SK-N-SH (cell line): ENCODE results near the gene KCNG4. TPM values are rescaled to one million over a fixed set of nuclear protein-coding genes. Genes with fewer than 3 reads are reported as not detected.

Source experiments
- CTCF ChIA-PET: fragments of 300-600, 350-600 bp; formaldehyde crosslinking; extraction: SDS; loops from one replicate; lab custom pipeline; 2021; lab: Yijun Ruan, JAX
- POLR2A ChIA-PET: fragments of 350-600 bp; sonication (Branson Sonifier 250); formaldehyde crosslinking; extraction: SDS; loops from one replicate; lab custom pipeline; 2020; ENCODE audit warnings: antibody characterized with exemption, inconsistent platforms; lab: Yijun Ruan, JAX
- DNase-seq: peaks from one replicate; pipeline ENCODE4 v3.0.0; 2012
- H2AFZ ChIP-seq: fragments of 200-600 bp; sonication (generic); 2 replicates; pipeline ENCODE4 v1.8.1; 2016; ENCODE audit warnings: antibody characterized with exemption, mild to moderate bottlenecking, low read depth
- H3F3A ChIP-seq: fragments of 200-600 bp; sonication (generic); replicated peaks from 2 replicates; pipeline ENCODE3; 2016; ENCODE audit warnings: antibody characterized with exemption, mild to moderate bottlenecking; ENCODE audit not compliant: insufficient read depth
- H3K27ac ChIP-seq, 2 experiments: fragments of 200-500 bp in 1 of 2; fragments of 200-600 bp in 1 of 2; sonication (Bioruptor generic) in 1 of 2; sonication (generic), shearing (Covaris generic) in 1 of 2; 2 replicates each; pipeline versions ENCODE4 v1.5.1 to v1.6.1; 2014 to 2016; ENCODE audit warnings: low read depth in 2 of 2, inconsistent platforms in 1 of 2, low read length in 1 of 2, mild to moderate bottlenecking in 1 of 2, mixed read lengths in 1 of 2
- H3K27me3 ChIP-seq: fragments of 200-600 bp; sonication (generic), shearing (Covaris generic); 2 replicates; pipeline ENCODE4 v1.6.1; 2016; ENCODE audit warnings: mixed run types; ENCODE audit not compliant: insufficient read depth
- H3K36me3 ChIP-seq, 2 experiments: fragments of 200-500 bp in 1 of 2; fragments of 200-600 bp in 1 of 2; sonication (Bioruptor generic) in 1 of 2; sonication (generic) in 1 of 2; replicated peaks in 1 of 2; 2 replicates each; pipeline versions ENCODE3 to v1.5.1; 2014 to 2016; ENCODE audit warnings: low read length in 1 of 2, mild to moderate bottlenecking in 1 of 2; ENCODE audit not compliant: insufficient read depth in 2 of 2, control insufficient read depth in 1 of 2
- H3K4me1 ChIP-seq, 2 experiments: fragments of 200-500 bp in 1 of 2; fragments of 200-600 bp in 1 of 2; sonication (Bioruptor generic) in 1 of 2; sonication (generic), shearing (Covaris generic) in 1 of 2; 2 replicates each; pipeline versions ENCODE4 v1.5.1 to v1.6.1; 2014 to 2016; ENCODE audit warnings: low read depth in 1 of 2, low read length in 1 of 2, mixed run types in 1 of 2; ENCODE audit not compliant: insufficient read depth in 2 of 2, control insufficient read depth in 1 of 2
- H3K4me2 ChIP-seq: fragments of 200-600 bp; sonication (generic), shearing (Covaris generic); 2 replicates; pipeline ENCODE4 v1.6.1; 2017; ENCODE audit warnings: mixed run types
- H3K4me3 ChIP-seq, 2 experiments: fragments of 200-500 bp in 1 of 2; fragments of 200-600 bp in 1 of 2; sonication (Bioruptor generic) in 1 of 2; sonication (generic), shearing (Covaris generic) in 1 of 2; 2 replicates each; pipeline versions ENCODE4 v1.5.1 to v1.8.1; 2014 to 2016; ENCODE audit warnings: low read depth in 2 of 2, inconsistent platforms in 1 of 2, low read length in 1 of 2, mild to moderate bottlenecking in 1 of 2, mixed read lengths in 1 of 2, moderate library complexity in 1 of 2
- H3K79me2 ChIP-seq: fragments of 200-600 bp; sonication (generic); 2 replicates; pipeline ENCODE4 v1.8.1; 2017; ENCODE audit warnings: mild to moderate bottlenecking; ENCODE audit not compliant: insufficient read depth
- H3K9ac ChIP-seq: fragments of 200-600 bp; sonication (generic); 2 replicates; pipeline ENCODE4 v1.6.1; 2017; ENCODE audit warnings: mixed run types
- H3K9me2 ChIP-seq: fragments of 200-600 bp; sonication (generic); 2 replicates; pipeline ENCODE4 v1.6.1; 2017; ENCODE audit warnings: mixed run types
- H3K9me3 ChIP-seq: fragments of 200-600 bp; sonication (generic); 2 replicates; pipeline ENCODE4 v1.6.1; 2017; ENCODE audit warnings: mixed run types, mild to moderate bottlenecking, moderate library complexity
- H4K20me1 ChIP-seq: fragments of 200-600 bp; sonication (generic); 2 replicates; pipeline ENCODE4 v1.6.1; 2017; ENCODE audit warnings: mild to moderate bottlenecking, mixed run types; ENCODE audit not compliant: insufficient read depth
- GABPA ChIP-seq: IDR thresholded peaks from 2 replicates; pipeline ENCODE4 v1.4.0; 2012; ENCODE audit warnings: low read depth, mild to moderate bottlenecking
- GATA2 ChIP-seq: sonication (generic); formaldehyde crosslinking; IDR thresholded peaks from 2 replicates; pipeline ENCODE4 v1.5.0; 2020; ENCODE audit warnings: mild to moderate bottlenecking, missing genetic modification reagents
- MXI1 ChIP-seq: IDR thresholded peaks from 2 replicates; pipeline ENCODE4 v1.6.1; 2012; ENCODE audit warnings: mild to moderate bottlenecking, low read depth, low read length, improper control_type of control experiment
- NRF1 ChIP-seq: IDR thresholded peaks from 2 replicates; pipeline ENCODE4 v1.6.1; 2012; ENCODE audit warnings: low read depth, mild to moderate bottlenecking, low read length
- RAD21 ChIP-seq: IDR thresholded peaks from 2 replicates; pipeline ENCODE4 v1.6.1; 2012; ENCODE audit warnings: mild to moderate bottlenecking, low read length
- RCOR1 ChIP-seq: fragments of 150-350 bp; IDR thresholded peaks from 2 replicates; pipeline ENCODE4 v1.6.1; 2017; ENCODE audit warnings: antibody characterized with exemption, low read length
- SIN3A ChIP-seq: IDR thresholded peaks from 2 replicates; pipeline ENCODE4 v1.6.1; 2012; ENCODE audit warnings: low read depth, mild to moderate bottlenecking, low read length, moderate library complexity, borderline replicate concordance
- TAF1 ChIP-seq: IDR thresholded peaks from 2 replicates; pipeline ENCODE4 v1.6.1; 2012; ENCODE audit warnings: low read depth, mild to moderate bottlenecking, low read length, moderate library complexity, borderline replicate concordance
- YY1 ChIP-seq: IDR thresholded peaks from 2 replicates; pipeline ENCODE4 v1.4.0; 2012; ENCODE audit warnings: low read depth, mild to moderate bottlenecking
- WGBS: methylation state at CpG from one replicate; pipeline ENCODE4 v1.1.6; 2017; ENCODE audit warnings: low lambda C conversion rate; 5-methylcytosine and 5-hydroxymethylcytosine counted together
- polyA plus RNA-seq, 3 experiments: library from polyadenylated mRNA; depleted of rRNA; stranded (reverse); fragments of >200 nt; gene quantifications; 2 replicates each; pipeline ENCODE4 v1.2.3, GENCODE V29; 2012
- TF ChIP-seq, protein P1 (sequence below): IDR thresholded peaks from 2 replicates; pipeline ENCODE4 v1.6.1; 2012; ENCODE audit warnings: mild to moderate bottlenecking, low read depth, low read length, moderate library complexity
- TF ChIP-seq, protein P2 (sequence below): IDR thresholded peaks from 2 replicates; pipeline ENCODE4; 2012
- TF ChIP-seq, protein P3 (sequence below): fragments of 150-350 bp; IDR thresholded peaks from 2 replicates; pipeline ENCODE4 v1.6.1; 2017; ENCODE audit warnings: antibody characterized with exemption, low read length, low read depth, borderline replicate concordance

The KCNG4 gene
- polyA plus RNA-seq, 1 of the 3 experiments (the other 2 are of a cell fraction): not detected

DNA sequence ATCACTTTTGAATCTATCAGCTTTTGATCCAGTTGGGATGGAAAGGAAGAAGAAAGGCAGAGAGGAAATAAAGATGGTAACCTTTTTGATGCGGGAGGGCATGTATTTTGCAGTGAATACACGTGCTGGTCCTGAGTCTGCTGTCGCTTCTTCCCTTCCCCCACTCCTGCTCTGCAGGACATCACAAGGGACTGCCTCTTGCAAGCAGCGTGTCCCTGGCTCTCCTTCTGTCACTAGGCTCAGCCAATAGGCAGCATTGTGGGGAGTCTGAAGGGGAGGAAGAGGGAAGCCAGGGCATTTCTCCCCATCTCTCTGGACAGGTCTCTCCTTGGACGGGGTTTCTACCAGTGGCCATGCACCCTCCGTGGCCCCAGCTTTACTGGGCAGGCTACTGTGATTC, 39.2 kb upstream of the KCNG4 start:
- H3K9me3 ChIP-seq: no peaks in the 10 kb centered on the region
- no peak overlapping the region for H3K9ac ChIP-seq
- peaks cover 0 to 2% of the 10 kb centered on the region in 2 experiments; a peak in 1 of 4 replicates for H3K4me1 ChIP-seq
- no peak overlapping the region for H3K4me2 ChIP-seq
- no peaks in the 10 kb centered on the region for H3K9me2 ChIP-seq
- POLR2A ChIA-PET: no interaction called here
- 67% methylated on average over 6 of the region's 6 CpGs for WGBS
- DNase-seq: no peak
- no peaks in the 10 kb centered on the region for H3K27me3 ChIP-seq
- no peaks in the 10 kb centered on the region for H3F3A ChIP-seq
- no peaks in the 10 kb centered on the region for H4K20me1 ChIP-seq
- H3K27ac ChIP-seq: no peak overlapping the region
- no peaks in the 10 kb centered on the region for H3K36me3 ChIP-seq
- H3K79me2 ChIP-seq: no peaks in the 10 kb centered on the region
- no peak overlapping the region for H2AFZ ChIP-seq
- CTCF ChIA-PET: interaction anchor here (1.0 to 4.3 kb wide), 8 partner anchors 10 to 232 kb away, joined by 3 to 67 read pairs (median 5); partner anchors contain the start of gene TAF1C
- no peak overlapping the region for H3K4me3 ChIP-seq
- TF ChIP-seq, protein P1, sequence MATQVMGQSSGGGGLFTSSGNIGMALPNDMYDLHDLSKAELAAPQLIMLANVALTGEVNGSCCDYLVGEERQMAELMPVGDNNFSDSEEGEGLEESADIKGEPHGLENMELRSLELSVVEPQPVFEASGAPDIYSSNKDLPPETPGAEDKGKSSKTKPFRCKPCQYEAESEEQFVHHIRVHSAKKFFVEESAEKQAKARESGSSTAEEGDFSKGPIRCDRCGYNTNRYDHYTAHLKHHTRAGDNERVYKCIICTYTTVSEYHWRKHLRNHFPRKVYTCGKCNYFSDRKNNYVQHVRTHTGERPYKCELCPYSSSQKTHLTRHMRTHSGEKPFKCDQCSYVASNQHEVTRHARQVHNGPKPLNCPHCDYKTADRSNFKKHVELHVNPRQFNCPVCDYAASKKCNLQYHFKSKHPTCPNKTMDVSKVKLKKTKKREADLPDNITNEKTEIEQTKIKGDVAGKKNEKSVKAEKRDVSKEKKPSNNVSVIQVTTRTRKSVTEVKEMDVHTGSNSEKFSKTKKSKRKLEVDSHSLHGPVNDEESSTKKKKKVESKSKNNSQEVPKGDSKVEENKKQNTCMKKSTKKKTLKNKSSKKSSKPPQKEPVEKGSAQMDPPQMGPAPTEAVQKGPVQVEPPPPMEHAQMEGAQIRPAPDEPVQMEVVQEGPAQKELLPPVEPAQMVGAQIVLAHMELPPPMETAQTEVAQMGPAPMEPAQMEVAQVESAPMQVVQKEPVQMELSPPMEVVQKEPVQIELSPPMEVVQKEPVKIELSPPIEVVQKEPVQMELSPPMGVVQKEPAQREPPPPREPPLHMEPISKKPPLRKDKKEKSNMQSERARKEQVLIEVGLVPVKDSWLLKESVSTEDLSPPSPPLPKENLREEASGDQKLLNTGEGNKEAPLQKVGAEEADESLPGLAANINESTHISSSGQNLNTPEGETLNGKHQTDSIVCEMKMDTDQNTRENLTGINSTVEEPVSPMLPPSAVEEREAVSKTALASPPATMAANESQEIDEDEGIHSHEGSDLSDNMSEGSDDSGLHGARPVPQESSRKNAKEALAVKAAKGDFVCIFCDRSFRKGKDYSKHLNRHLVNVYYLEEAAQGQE: no peak
- TF ChIP-seq MXI1 (no peak), RCOR1 (no peak), SIN3A (no peak), NRF1 (no peak), RAD21 (no peak), YY1 (no peak)

DNA sequence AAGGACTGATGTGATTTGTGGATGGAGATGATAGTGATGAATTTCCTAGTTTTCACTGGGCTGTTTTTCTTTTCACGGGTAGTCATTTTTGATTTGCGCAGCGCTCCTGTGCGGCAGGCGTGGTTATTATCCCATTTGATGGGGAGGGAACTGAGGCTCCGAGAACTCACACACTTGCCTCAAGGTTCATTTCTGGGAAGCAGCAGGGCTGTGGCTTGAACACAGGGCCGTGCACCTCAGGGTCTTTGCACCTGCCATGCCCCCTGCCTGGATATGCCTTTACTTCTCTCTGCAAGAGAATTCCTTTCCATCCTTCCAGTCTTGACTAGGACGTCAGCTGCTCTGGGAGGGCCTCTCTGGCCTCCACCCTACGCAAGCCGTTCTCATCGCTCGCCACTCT, 38.5 kb upstream of the KCNG4 start:
- POLR2A ChIA-PET: no interaction called here

More for the DNA sequence above, 38.5 kb upstream of the KCNG4 start:
- Histone ChIP-seq H3K27ac (no peak overlapping the region), H3K36me3 (no peaks in the 10 kb centered on the region), H3K9me2 (no peaks in the 10 kb centered on the region), H3K9me3 (no peaks in the 10 kb centered on the region), H3K4me3 (no peak overlapping the region), H3K79me2 (no peaks in the 10 kb centered on the region), H3K4me2 (no peak overlapping the region), H3K4me1 (no peaks in the 10 kb centered on the region; a peak in 1 of 4 replicates), H3K27me3 (no peaks in the 10 kb centered on the region), H4K20me1 (no peaks in the 10 kb centered on the region), H3F3A (no peaks in the 10 kb centered on the region), H3K9ac (no peak overlapping the region), H2AFZ (no peak overlapping the region)
- CTCF ChIA-PET: interaction anchor here (1.0 to 4.3 kb wide), 22 partner anchors 8 to 302 kb away, joined by 3 to 67 read pairs (median 4); partner anchors contain the start of genes MEAK7, TAF1C and WFDC1
- no peak for DNase-seq
- TF ChIP-seq, protein P2, sequence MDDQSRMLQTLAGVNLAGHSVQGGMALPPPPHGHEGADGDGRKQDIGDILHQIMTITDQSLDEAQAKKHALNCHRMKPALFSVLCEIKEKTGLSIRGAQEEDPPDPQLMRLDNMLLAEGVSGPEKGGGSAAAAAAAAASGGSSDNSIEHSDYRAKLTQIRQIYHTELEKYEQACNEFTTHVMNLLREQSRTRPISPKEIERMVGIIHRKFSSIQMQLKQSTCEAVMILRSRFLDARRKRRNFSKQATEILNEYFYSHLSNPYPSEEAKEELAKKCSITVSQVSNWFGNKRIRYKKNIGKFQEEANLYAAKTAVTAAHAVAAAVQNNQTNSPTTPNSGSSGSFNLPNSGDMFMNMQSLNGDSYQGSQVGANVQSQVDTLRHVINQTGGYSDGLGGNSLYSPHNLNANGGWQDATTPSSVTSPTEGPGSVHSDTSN: no peak
- TF ChIP-seq GABPA (no peak), YY1 (no peak), GATA2 (CRISPR knock-in tag) (no peak), SIN3A (no peak), TAF1 (no peak)
- TF ChIP-seq, protein P3, sequence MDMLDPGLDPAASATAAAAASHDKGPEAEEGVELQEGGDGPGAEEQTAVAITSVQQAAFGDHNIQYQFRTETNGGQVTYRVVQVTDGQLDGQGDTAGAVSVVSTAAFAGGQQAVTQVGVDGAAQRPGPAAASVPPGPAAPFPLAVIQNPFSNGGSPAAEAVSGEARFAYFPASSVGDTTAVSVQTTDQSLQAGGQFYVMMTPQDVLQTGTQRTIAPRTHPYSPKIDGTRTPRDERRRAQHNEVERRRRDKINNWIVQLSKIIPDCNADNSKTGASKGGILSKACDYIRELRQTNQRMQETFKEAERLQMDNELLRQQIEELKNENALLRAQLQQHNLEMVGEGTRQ: no peak
- WGBS: 81% methylated on average over 12 of the region's 12 CpGs
